Measurements from ENCODE around the gene SLC39A3.

SLC39A3 gene

DNA sequence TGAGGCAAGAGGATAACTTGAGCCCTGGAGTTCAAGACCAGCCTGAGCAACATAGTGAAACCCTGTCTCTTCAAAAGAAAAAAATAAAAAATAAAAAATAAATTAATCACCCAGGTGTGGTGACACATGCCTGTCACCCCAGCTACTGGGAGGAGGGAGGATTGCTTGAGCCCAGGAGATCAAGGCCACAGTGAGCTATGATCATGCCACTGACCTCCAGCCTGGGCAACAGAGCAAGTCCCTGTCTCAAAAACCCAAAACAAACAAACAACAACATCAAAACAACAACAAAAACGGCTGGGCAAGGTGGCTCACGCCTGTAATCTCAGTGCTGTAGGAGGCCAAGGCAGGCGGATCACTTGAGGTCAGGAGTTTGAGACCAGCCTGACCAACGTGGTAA lies 4.3 kb upstream of the SLC39A3 start:
- no peak for DNase-seq

DNA sequence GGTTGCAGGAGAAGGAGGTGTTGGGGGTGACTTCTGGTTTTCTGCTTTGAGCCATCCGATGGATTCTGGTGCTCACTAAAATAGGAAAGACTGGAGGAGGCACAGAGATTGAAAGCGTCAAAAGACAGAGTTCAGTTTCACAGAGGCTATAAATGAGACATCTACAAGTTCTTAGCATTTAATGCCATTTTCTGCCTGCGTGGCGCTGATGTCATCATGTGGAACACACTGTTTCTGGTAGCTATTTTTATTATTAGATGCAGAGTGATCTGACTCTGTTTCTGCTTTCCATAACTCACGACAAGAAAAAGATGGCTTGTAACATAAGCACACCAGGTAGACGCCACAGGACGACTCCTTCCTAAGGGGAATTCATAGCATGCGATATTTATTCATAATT lies 3.3 kb upstream of the SLC39A3 start:
- no peak for DNase-seq

DNA sequence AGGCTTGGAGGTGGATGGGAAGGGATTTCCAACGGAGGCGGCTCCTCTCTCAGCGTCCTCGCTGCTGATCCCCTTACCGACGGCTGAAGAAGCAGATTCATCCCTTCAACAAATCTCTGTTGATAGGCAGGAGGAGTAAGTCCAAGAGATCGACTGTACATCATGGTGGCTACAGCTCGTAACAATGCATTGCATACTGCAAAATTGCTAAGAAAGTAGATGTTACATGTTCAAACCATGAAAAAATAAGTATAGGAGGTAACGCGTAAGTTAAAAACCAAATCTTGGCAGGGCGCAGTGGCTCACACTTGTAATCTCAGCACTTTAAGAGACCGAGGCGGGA lies 468 bp upstream of the SLC39A3 start:
- DNase-seq = no peak

DNA sequence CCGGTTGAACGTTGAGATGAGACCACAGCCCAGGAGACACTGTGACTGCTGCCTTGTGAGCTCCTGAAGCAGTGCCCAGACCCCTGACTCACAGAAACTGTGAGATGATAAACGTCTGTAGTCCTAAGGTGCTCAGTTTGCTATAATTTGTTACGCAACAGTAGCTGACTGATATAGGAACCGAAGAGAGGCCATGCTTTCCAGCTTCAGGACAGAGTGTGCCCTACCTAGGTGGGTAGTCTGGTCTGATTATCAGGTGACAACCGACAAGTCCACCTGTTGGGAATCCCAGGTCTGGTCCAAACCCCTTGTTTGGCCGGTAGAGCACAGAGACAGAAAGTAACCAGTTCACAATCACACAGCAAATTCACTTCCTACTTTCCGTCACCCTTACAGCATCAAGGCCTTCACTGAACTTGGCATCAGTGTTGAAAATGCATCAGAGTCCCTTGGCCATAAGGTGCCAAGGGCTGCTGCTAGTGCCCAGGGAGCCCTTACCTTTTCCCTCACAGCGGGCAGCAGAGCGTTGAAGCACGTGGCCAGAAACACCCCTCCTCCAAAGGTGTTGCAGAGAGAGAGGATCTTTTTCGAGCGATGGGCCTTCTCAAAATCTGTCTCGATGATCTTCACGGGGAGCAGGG lies 3.1 kb downstream of the SLC39A3 start:
- DNase-seq = no peak

DNA sequence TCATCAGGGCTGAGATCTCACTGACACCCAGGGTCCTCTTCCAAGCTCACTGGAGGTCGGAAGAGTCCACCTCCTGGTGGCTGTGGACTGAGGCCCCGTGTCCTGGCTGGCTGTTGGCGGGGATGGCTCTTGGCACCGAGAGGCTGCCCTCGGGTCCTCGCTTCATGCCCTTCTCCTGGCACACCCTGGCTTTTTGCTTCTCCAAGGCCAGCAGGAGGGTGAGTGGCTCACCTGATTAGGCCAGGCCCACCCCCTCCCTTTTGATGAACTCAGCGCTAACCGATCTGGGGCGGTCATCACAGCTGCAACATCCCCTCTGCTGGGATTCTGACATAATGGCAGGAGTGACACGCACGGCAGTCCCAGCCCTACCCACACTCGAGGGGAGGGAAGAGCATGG lies 4.4 kb downstream of the SLC39A3 start:
- DNase-seq = no peak

DNA sequence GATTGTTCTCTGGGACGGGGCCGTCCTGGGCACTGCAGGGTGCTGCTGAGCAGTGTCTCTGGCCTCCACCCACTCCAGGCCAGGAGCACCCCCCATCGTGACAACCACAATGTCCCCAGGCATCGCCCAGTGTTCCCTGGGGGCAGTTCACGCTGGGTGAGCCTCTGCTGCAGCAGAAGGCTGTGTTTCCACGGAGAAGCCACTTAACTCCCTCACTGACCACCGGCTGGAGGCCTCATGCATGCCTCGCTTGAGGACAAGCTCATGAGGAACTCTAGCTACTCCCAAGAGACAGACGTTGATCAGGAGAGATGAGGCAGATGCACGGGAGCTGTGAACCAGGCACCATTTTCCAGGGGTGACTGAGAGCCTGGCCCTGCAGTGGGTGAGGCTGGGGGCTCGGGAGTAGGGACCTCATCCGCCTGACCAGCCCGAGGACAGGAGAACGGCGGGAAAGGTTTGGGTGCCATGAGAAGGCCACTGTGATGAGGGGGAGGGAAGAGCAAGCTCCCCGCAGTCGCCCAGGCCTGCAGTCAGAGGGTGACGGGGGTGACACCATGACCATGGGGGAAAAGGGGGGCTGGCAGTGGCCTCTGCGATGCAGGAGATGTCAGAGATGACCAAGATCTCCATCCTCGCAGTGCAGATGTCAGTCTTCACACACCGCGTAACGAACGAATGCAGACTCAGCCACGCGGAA lies 5.1 kb downstream of the SLC39A3 start:
- no peak for DNase-seq

DNA sequence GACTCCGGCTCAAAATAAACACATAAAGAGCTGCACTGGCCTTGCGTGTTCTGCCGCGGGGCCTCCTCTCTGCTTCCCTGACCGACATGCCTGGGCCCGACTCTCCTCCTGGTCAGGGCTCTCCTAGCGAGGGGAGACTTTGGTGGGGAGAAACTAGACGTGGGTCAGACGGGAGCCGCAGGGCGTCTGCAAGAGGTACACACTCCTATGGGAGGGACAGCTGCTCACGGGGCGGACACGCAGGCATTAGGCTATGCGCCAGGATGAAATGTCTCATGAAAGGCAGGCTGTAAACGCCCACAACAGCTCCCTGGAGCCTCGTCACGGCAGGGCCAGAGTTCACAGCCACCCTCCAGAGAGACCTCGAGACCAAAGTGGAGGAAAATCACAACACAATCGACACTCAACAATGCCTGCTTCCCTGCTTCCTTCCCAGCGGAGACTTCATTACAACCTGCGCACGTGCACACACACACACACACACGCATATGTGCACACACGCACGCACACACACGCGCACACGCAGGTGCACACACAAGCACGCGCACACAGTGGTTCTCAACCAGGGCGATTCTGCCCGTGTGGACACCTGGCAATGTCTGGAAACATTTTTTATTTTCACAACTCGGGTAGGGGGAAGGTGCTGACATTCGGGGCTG lies 5.8 kb downstream of the SLC39A3 start:
- no peak for DNase-seq

DNA sequence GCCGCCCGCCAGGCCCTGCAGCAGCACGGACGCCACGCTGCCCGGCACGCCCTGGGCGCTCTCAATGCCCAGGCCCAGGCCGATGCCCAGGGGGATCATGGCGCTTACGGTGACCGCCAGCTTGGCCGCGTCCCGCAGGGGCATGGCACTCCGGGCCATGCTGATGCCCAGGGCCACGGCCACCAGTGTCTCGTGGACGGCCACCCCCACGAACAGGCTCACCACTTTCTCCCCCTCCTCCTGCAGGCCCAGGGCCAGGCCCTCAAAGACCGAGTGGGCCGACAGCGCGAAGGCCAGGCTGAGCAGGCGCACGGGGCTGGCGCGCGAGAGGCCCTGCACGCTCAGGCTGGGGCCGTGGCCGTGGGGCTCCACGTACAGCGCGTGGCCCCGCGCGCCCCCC lies 6.9 kb downstream of the SLC39A3 start:
- no peak for DNase-seq

DNA sequence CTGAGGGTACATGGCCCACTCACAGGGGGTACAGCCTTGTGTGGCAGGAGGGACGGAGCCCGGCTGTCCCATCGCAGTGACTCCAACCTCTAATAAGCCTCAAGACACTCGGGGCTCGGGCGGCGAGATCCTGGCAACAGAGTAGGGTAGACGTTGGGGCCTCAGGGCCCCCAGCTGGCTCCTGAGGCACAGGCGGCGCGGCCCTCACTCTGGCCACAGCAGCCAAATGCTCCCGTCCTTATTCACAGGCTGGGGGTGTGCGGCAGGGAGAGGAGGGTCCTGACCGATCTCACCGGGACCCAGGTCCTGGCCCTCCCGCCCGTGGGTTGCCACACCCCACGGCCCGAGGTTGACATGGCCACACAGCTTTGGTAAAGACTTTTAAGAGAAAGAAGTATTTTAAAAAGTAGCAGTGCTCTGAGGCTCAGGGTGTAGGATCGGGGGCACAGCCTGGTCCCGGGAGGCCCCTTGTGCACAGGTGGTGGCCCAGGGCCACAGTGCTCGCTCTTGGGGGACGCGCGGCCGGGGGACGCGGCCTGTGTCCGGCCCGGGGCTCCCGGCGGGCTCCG lies 7.6 kb downstream of the SLC39A3 start:
- DNase-seq = no peak

DNA sequence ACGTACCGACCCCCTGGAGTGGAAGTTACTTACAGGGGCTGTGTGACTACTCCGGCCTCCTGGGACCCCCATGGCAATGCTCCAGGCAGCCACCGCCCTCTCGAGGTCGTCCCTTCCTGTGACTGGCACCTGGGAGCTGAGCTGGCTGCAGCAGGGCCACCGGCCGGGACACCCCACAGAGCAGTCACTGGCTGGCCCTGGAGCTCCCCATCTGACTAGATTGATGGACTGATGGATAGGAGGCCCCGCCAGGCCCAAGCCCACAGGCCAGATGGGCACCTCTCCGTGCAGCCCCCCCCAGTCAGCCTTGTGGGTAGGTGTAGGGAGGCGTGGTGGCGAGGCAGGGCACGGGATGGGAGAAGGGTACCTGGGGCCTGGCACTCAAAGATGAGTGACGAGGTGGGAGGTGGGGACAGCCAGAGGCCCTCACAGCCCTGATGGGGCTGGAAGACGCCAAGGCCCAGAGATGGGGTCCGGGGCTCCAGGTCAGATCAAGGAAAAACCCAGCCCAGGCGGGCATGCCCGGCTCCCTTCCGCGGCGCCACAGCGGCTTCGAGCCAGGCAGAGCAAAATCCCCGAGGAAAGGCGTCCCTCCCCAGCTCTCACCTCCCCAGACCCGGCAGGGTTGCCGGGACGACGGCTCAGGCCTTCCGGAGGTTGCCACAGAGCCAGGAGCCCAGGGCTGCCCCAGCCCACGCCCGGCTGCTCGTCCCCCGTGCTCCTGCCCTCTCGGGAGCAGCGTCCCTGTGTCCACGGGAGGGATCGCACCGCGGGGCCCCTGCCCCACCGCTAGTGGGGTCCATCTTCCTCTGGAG lies 8.4 kb downstream of the SLC39A3 start:
- DNase-seq = no peak

DNA sequence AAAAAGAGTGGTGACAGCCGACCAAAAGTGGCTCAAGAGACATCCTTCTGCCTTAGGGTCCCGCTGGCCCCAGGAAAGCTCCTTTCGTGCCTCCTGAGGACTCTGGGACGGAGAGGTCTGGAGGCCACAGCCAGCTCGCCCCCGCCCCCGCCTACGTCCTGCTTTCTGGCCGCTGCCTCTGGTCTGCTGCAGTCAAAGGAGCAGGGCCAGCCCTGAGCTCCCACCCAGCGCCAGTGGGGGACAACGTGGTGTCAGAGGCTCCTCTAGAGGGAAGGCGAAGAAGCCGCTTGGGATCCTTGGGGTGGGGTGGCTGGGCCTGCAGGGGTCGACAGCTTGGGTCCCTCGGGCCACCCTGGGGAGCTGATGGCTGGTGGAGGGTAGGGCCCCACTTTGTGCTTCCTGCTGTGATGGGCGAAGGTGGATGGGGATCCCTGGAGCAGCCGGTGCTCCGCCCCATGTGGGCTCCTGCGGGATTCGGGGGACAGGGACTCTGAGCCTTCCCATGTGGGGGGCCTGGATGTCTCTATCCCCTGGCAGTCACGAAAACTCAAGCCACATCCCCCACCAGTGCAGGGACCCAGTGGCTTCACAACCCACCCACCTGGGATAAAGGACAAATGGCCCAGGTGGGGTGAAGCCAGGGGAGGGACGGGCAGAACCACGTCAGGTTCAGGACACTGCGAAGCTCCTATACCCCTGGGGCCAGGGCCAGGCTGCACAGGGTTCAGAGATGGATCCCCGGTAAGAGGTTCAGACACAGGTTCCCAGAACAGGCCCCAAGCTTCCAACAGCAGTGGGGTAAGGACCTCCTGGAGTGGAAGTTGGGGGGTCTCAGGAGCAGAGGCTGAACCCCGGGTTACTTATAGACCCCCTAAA lies 9.6 kb downstream of the SLC39A3 start:
- DNase-seq = no peak

DNA sequence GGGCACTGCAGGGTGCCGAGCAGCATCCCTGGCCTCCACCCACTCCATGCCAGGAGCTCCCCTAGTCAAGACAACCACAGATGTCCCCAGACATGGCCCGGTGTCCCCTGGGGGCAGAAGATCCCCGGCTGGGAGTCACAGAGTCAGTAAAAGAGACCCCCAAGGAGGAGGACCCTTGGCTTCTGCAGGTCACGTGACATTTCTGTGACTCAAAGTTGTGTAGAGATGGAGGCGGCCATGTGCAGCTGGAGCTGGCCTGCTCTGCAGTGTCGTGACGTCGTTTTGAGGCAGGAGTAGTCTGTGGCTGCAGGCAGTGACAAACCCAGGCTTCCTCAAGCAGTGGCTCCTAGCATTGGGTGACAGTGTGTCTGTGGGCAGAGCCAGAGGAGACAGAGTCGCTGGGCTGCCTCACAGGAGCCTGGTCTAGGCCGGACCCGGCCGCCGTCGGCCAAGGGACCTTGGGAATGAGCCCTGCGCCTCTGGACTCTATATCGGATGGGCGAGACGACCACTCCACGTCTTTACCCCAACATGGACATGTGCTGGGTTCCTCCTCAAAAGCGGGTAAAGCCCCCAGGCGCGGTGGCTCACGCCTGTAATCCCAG lies 10.9 kb downstream of the SLC39A3 start:
- no peak for DNase-seq

DNA sequence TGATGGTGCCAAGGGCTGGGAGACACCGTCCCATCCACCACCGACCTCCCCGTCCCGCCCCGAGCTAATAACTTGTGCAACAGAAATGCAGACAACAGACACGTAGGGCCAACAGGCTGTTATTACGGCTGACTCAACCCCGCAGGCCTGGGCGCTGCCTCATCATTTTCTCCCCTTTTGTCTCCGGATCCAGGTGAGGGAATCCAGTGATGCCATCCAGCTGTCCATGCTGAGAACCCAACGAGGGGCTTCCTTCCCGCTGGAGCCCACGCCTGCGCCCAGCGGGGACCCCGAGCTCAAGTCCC lies 12.2 kb downstream of the SLC39A3 start:
- no peak for DNase-seq

DNA sequence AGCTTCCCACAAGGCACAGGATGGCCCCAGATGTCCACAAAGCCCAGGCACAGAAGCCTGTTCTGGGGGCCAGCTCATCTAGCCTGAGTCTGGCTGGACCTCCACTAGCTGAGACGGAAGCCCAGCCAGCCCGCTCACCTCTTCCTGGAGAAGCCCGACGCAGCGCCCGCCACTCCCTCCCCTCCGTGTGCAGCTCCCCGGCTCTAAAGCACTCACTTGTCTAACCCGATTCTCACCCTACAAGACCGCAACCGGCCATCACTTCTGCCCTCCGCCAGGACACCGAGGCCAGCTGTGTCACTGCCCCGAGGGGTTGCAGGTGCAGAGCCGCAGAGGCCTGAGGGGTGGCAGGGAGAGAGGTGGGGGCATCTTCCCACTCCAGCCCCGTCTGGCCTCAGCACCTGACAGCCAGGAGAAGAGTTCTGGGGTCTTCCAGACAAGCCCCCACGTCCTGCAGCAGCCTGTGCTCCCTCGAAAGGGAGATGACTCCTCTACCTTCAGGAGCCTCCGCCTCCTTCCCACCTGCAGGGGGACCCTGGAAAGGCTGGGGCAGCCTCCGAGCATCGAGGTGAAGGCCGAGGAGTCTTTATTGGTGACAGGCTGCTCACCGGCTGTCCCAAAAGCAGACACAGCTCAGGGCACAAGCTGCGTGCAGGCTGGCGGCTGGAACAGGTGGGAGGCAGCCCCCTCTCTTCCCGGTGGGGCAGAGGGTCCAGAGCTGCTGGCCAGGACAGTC lies 12.7 kb downstream of the SLC39A3 start:
- no peak for DNase-seq

DNA sequence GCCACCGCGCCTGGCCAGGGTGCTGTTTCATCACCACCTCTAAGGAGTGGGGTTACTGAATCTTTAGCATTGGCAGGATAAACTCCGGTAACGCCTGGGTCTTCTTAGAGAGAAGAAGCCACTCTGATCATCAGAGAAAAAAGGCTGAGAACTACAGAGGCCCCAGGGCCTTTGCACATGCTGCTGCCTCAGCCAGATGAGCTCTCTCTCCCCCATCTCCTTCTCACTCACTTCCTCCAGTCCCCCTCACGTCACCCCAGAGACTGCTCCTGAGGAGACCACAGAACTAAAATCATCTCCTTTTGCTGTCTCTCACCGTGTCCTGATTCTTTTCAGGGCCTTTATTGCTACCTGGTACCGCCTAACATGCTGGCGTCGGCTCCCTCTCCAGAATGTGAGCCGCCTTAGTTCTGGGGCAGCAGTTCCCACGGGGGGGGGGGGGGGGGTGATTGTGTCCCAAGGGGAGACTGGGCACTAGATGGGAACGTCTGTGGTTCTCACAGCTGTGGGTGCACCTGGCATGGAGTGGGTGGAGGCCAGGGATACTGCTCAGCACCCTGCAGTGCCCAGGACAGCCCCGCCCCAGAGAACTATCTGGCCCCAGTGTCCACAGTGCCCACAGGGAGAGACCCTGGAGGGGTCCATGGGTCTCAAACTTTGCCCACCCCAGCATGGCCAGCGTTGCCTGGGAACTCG lies 13.5 kb downstream of the SLC39A3 start:
- DNase-seq = no peak

DNA sequence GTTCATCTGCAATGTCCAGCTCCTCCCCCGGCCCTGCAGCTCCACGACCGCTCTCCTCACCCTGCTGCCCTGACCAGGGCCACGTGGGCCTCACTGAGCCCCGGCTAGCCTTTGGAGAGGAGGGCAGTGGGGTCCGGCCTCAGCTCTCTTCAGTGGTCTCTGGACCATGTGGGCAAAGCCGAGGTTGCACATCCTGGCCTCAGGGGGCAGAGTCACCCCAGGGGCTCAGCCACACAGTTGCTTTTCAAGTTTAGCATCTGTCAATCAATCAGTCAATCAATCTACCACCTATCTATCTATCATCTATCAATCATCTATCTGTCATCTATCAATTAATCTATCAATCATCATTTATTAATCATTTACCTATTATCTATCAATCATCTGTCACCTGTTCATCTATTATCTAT lies 15.7 kb downstream of the SLC39A3 start:
- no peak for DNase-seq

DNA sequence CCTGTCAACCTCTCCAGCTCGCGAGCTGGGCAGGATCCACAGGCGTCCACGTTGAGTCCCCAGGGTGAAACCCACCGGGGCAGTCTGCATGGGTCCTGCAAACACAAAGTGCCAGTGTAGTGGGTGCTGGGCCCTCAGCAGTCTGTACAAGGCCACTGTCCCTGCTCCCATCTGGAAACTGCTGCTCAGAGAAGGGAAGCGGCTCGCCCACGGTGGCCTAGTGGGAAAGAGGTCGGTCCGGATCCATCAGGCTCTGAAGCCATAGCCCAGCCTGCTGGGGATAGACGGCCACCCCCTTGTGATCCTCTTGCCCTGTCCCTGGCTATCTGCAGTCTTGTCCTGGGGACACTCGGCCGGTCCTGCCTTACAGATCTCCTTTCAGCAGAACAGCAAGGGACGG lies 16.1 kb downstream of the SLC39A3 start:
- DNase-seq = no peak

DNA sequence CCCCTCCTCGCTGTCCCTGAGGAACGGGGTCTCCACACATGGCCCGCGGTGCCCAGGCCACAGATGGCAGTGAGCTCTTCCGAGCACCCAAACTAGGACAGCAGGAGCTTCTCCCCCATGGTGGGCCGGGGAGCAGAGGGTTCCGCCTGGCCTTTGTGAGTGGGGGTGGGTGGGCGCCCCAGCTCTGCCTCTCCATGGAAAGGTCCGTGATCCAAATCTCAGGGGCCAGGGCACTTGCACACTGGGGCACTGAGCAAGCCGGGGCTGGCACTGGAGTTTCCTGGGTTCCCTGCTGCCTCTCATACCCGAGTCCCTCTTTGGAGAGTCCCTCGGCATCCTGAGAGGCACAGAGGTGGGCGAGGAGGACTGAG lies 16.5 kb downstream of the SLC39A3 start:
- DNase-seq = no peak

DNA sequence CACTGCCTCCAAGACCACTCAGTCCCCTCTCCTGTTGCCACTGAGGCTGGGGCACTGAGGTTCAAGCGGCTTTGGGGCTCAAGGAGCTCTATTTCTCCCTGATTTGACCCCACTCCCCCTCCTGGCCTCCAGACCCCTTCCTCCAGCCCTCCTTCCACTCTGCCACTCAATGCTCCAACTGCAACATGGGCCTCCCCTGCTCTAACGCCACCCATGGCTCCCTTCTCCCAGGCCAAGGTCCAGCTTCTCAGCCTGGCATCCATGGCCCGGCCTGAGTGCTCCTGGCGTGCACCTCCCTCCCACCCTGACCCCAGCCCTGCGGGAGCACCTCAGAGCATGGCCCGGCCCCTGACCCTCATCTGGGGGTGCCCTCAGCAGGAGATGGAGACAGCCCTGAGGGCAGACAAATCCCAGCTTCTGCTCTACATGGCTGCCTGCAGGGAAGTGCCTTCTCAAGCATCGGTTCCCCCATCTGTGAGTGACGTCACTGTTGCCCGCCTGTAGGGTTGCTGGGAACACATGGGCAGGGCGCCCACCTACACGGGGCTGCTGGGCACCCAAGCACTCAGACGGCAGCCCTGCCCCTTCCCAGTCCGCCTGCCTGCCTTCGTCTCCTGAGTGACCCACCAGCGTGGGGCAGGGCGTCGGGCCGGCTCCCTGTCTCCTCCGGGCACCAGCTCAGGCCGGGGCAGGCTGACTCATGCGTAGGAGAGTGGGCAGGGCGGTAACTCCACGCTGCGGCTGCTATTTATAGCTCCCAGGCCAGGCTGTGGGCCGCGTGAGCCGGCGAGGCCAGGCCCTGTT lies 17.1 kb downstream of the SLC39A3 start:
- DNase-seq = peak; percentile 57
